ENCODE measurements around the gene MUC12.

DNA sequence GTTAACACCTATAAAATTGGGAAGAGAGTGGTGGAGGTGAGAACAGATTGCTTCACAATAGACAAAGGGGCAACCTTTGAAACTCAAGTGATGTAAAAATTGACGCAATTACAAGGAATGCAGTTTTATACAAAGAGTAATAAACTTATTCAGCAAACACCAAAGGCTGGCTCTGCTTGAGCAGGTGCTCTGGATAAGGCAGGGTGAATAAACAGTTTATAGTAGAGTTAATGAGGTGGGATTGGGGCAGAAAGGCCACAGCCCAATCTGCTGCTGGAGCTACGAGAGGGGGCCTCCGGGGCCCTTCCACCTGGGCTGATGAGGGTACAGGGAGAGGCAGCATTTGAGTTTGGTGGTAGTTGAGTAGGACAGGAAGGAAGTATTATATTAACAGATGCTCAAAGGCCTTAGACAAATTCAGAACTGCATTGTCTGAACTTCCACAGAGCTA, 6.0 kb downstream of the MUC12 start:
- TF ChIP-seq, protein P1, sequence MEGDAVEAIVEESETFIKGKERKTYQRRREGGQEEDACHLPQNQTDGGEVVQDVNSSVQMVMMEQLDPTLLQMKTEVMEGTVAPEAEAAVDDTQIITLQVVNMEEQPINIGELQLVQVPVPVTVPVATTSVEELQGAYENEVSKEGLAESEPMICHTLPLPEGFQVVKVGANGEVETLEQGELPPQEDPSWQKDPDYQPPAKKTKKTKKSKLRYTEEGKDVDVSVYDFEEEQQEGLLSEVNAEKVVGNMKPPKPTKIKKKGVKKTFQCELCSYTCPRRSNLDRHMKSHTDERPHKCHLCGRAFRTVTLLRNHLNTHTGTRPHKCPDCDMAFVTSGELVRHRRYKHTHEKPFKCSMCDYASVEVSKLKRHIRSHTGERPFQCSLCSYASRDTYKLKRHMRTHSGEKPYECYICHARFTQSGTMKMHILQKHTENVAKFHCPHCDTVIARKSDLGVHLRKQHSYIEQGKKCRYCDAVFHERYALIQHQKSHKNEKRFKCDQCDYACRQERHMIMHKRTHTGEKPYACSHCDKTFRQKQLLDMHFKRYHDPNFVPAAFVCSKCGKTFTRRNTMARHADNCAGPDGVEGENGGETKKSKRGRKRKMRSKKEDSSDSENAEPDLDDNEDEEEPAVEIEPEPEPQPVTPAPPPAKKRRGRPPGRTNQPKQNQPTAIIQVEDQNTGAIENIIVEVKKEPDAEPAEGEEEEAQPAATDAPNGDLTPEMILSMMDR (IDR thresholded peaks at IDR 0.05; ENCODE audit: extremely low read depth in 1 of 2, insufficient read depth in 1 of 2, low read depth in 1 of 2, low read length in 2 of 2): no peak
- TF ChIP-seq MYC (IDR thresholded peaks at IDR 0.05; ENCODE audit: low read depth, low read length): no peak
- TF ChIP-seq EZH2 (IDR thresholded peaks at IDR 0.05; ENCODE audit: borderline replicate concordance, low read depth, low read length, severe bottlenecking): no peak
- TF ChIP-seq POLR2A (IDR thresholded peaks at IDR 0.05; ENCODE audit: low read depth, low read length): no peak
- TF ChIP-seq POLR2AphosphoS5 (IDR thresholded peaks at IDR 0.05; ENCODE audit: insufficient read depth, low read depth, low read length): no peak
- no peak for TF ChIP-seq FOS (IDR thresholded peaks at IDR 0.05; ENCODE audit: borderline replicate concordance, insufficient read depth, low read length)
- no peak for TF ChIP-seq JUN (IDR thresholded peaks at IDR 0.05; ENCODE audit: borderline replicate concordance, insufficient read depth, insufficient read length, low read depth)
- TF ChIP-seq, protein P2, sequence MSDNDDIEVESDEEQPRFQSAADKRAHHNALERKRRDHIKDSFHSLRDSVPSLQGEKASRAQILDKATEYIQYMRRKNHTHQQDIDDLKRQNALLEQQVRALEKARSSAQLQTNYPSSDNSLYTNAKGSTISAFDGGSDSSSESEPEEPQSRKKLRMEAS (IDR thresholded peaks at IDR 0.05; ENCODE audit: insufficient read depth, insufficient read length): no peak
- TF ChIP-seq GATA2 (IDR thresholded peaks at IDR 0.05; ENCODE audit: insufficient read depth, insufficient read length, low read depth, low read length): no peak

Measured in endothelial cell of umbilical vein (primary cell).